Activated CD8-positive, alpha-beta T cell treated with anti-CD3 and anti-CD28 coated beads, Interleukin-2, amount 10 ng/mL, durations not matched to agents 7 days and 5 days (primary cell): ENCODE data around the gene MAPRE2. TPM values are rescaled to one million over a fixed set of nuclear protein-coding genes. Genes with fewer than 3 reads are reported as not detected.
"Not testable (repeated sequence)": the region's sequence is repeated elsewhere in the genome, so short reads cannot be mapped to it uniquely, and the experiment has no call there.

Experiments
- ATAC-seq: fragments of 150-1000 bp; cut with Tn5 transposase; one replicate; pipeline ENCODE4 v1.10.0; 2021; ENCODE audit warnings: moderate library complexity
- CTCF ChIA-PET: fragments of 350-600 bp; sonication (Branson Sonifier 250); formaldehyde crosslinking; loops from one replicate; lab custom pipeline; 2021; ENCODE audit warnings: antibody characterized with exemption; lab: Charles Lee
- POLR2A ChIA-PET: fragments of 350-600 bp; sonication (Branson Sonifier 250); formaldehyde crosslinking; loops from one replicate; lab custom pipeline; 2021; ENCODE audit warnings: antibody characterized with exemption; lab: Charles Lee
- DNase-seq: peaks from one replicate; pipeline ENCODE4 v3.0.0-alpha.2; 2020
- H3K27ac Mint-ChIP-seq: one replicate; pipeline ENCODE4 v1.8.0; 2021; ENCODE audit warnings: mild to moderate bottlenecking, mixed read lengths
- H3K27me3 Mint-ChIP-seq: one replicate; pipeline ENCODE4 v1.8.0; 2021; ENCODE audit warnings: low read depth, mixed read lengths
- H3K36me3 Mint-ChIP-seq: one replicate; pipeline ENCODE4 v1.8.0; 2021; ENCODE audit warnings: low read depth, mixed read lengths
- H3K4me1 Mint-ChIP-seq: one replicate; pipeline ENCODE4 v1.8.0; 2021; ENCODE audit warnings: low read depth, mixed read lengths
- H3K4me3 Mint-ChIP-seq: one replicate; pipeline ENCODE4 v1.8.0; 2021; ENCODE audit warnings: mild to moderate bottlenecking, mixed read lengths
- H3K9me3 Mint-ChIP-seq: one replicate; pipeline ENCODE4 v1.8.0; 2022; ENCODE audit warnings: mixed read lengths; ENCODE audit not compliant: insufficient read depth
- total RNA-seq, 2 experiments: library from RNA; stranded (reverse); gene quantifications; one replicate each; pipeline ENCODE4 v1.2.3, GENCODE V29; 2021

Gene MAPRE2
- total RNA-seq, 2 experiments from 2014 or later, result 49.0 to 53.6 TPM

GRCh38 chr18:35158728-35159450 is 117.7 kb downstream of the MAPRE2 start:
- DNase-seq (peak; percentile 50), ATAC-seq (peak; percentile 91)
- ChIA-PET POLR2A (no interaction called here), CTCF (interaction anchor here (0.9 to 1.4 kb wide), 4 partner anchors 13 to 132 kb away, joined by 3 to 5 read pairs (median 4); no protein-coding TSS in a partner anchor)
- Mint-ChIP-seq H3K4me3 (no peak overlapping the region), H3K27me3 (no peaks in the 10 kb centered on the region), H3K4me1 (peaks cover 29% of the 10 kb centered on the region), H3K27ac (peak overlapping the region; percentile 90), H3K9me3 (no peaks in the 10 kb centered on the region), H3K36me3 (no peaks in the 10 kb centered on the region)

- Mint-ChIP-seq H3K27ac (peak overlapping the region; percentile 73), H3K36me3 (no peaks in the 10 kb centered on the region), H3K4me3 (no peak overlapping the region), H3K27me3 (no peaks in the 10 kb centered on the region), H3K9me3 (no peaks in the 10 kb centered on the region), H3K4me1 (peaks cover 20% of the 10 kb centered on the region)
- POLR2A ChIA-PET, result interaction anchor here (0.6 kb wide), 1 partner anchor 184 kb away, joined by 3 read pairs; the partner anchor contains the start of gene ZNF24
- CTCF ChIA-PET, result interaction anchor here (1.0 kb wide), 1 partner anchor 133 kb away, joined by 3 read pairs; no protein-coding TSS in a partner anchor
- no peak for ATAC-seq
- no peak for DNase-seq
Measured at GRCh38 chr18:35159782-35160181, 118.6 kb downstream of the MAPRE2 start.

GRCh38 chr18:35161485-35161884 is 120.3 kb downstream of the MAPRE2 start:
- Mint-ChIP-seq H3K9me3 (no peaks in the 10 kb centered on the region), H3K4me3 (no peak overlapping the region), H3K36me3 (no peaks in the 10 kb centered on the region), H3K27me3 (no peaks in the 10 kb centered on the region), H3K4me1 (peaks cover 19% of the 10 kb centered on the region), H3K27ac (no peak overlapping the region)
- DNase-seq, result no peak
- ATAC-seq, result no peak
- POLR2A ChIA-PET, result no interaction called here
- CTCF ChIA-PET, result no interaction called here

GRCh38 chr18:35161934-35162333 is 120.7 kb downstream of the MAPRE2 start:
- Mint-ChIP-seq H3K9me3 (no peaks in the 10 kb centered on the region), H3K36me3 (no peaks in the 10 kb centered on the region), H3K4me3 (no peak overlapping the region), H3K4me1 (peaks cover 19% of the 10 kb centered on the region), H3K27me3 (no peaks in the 10 kb centered on the region), H3K27ac (no peak overlapping the region)
- no peak for ATAC-seq
- ChIA-PET POLR2A (interaction anchor here (1.0 kb wide), 1 partner anchor 10 kb away, joined by 3 read pairs; no protein-coding TSS in a partner anchor), CTCF (no interaction called here)
- DNase-seq, result no peak

- ATAC-seq (no peak), DNase-seq (no peak)
- H3K27me3 Mint-ChIP-seq, result no peaks in the 10 kb centered on the region
- CTCF ChIA-PET, result no interaction called here
- peaks cover 17% of the 10 kb centered on the region for H3K4me1 Mint-ChIP-seq
- H3K4me3 Mint-ChIP-seq, result no peak overlapping the region
- H3K27ac Mint-ChIP-seq, result no peak overlapping the region
- POLR2A ChIA-PET, result interaction anchor here (1.0 kb wide), 1 partner anchor 9 kb away, joined by 3 read pairs; no protein-coding TSS in a partner anchor
- no peaks in the 10 kb centered on the region for H3K9me3 Mint-ChIP-seq
- no peaks in the 10 kb centered on the region for H3K36me3 Mint-ChIP-seq
Measured at GRCh38 chr18:35163014-35163539, 121.9 kb downstream of the MAPRE2 start.

- CTCF ChIA-PET, result no interaction called here
- POLR2A ChIA-PET, result no interaction called here
Measured at GRCh38 chr18:35163721-35164120, 122.5 kb downstream of the MAPRE2 start.

GRCh38 chr18:35164133-35164532 is 122.9 kb downstream of the MAPRE2 start:
- CTCF ChIA-PET, result interaction anchor here (1.3 kb wide), 1 partner anchor 22 kb away, joined by 5 read pairs; no protein-coding TSS in a partner anchor
- Mint-ChIP-seq H3K4me3 (no peak overlapping the region), H3K27me3 (no peaks in the 10 kb centered on the region), H3K4me1 (peaks cover 7% of the 10 kb centered on the region), H3K9me3 (no peaks in the 10 kb centered on the region), H3K27ac (no peak overlapping the region), H3K36me3 (no peaks in the 10 kb centered on the region)
- DNase-seq (no peak), ATAC-seq (no peak)
- POLR2A ChIA-PET, result no interaction called here

More at GRCh38 chr18:35163721-35164120, 122.5 kb downstream of the MAPRE2 start:
- Mint-ChIP-seq H3K27me3 (no peaks in the 10 kb centered on the region), H3K4me3 (no peak overlapping the region), H3K9me3 (no peaks in the 10 kb centered on the region), H3K36me3 (no peaks in the 10 kb centered on the region), H3K4me1 (peaks cover 11% of the 10 kb centered on the region), H3K27ac (no peak overlapping the region)
- ATAC-seq (no peak), DNase-seq (no peak)

GRCh38 chr18:35167332-35167731 is 126.1 kb downstream of the MAPRE2 start:
- Mint-ChIP-seq H3K27ac (no peak overlapping the region), H3K4me1 (no peaks in the 10 kb centered on the region), H3K4me3 (no peak overlapping the region), H3K27me3 (no peaks in the 10 kb centered on the region), H3K9me3 (no peaks in the 10 kb centered on the region), H3K36me3 (no peaks in the 10 kb centered on the region)
- no peak for DNase-seq
- no peak for ATAC-seq
- ChIA-PET POLR2A (no interaction called here), CTCF (interaction anchor here (1.4 kb wide), 1 partner anchor 24 kb away, joined by 4 read pairs; no protein-coding TSS in a partner anchor)

GRCh38 chr18:35167857-35168256 is 126.6 kb downstream of the MAPRE2 start:
- POLR2A ChIA-PET, result no interaction called here
- Mint-ChIP-seq H3K4me1 (no peaks in the 10 kb centered on the region), H3K36me3 (no peaks in the 10 kb centered on the region), H3K27ac (no peak overlapping the region), H3K4me3 (no peak overlapping the region), H3K27me3 (no peaks in the 10 kb centered on the region), H3K9me3 (no peaks in the 10 kb centered on the region)
- CTCF ChIA-PET, result interaction anchor here (1.4 kb wide), 1 partner anchor 24 kb away, joined by 4 read pairs; no protein-coding TSS in a partner anchor
- no peak for DNase-seq
- ATAC-seq, result no peak

GRCh38 chr18:35170323-35170722 is 129.1 kb downstream of the MAPRE2 start:
- H3K4me1 Mint-ChIP-seq, H3K36me3 Mint-ChIP-seq, H3K4me3 Mint-ChIP-seq, DNase-seq, POLR2A ChIA-PET, H3K27me3 Mint-ChIP-seq, H3K27ac Mint-ChIP-seq, H3K9me3 Mint-ChIP-seq, ATAC-seq: not testable (repeated sequence)
- CTCF ChIA-PET, result interaction anchor here (1.2 kb wide), 1 partner anchor 17 kb away, joined by 3 read pairs; no protein-coding TSS in a partner anchor

- H3K36me3 Mint-ChIP-seq, result no peaks in the 10 kb centered on the region
- H3K4me1 Mint-ChIP-seq, result peaks cover 5% of the 10 kb centered on the region
- H3K27ac Mint-ChIP-seq, result no peak overlapping the region
- POLR2A ChIA-PET, result interaction anchor here (1.0 kb wide), 1 partner anchor 9 kb away, joined by 3 read pairs; no protein-coding TSS in a partner anchor
- CTCF ChIA-PET, result interaction anchor here (0.8 to 1.7 kb wide), 4 partner anchors 13 to 165 kb away, joined by 3 to 4 read pairs (median 3); no protein-coding TSS in a partner anchor
- no peak for ATAC-seq
- DNase-seq, result no peak
- H3K4me3 Mint-ChIP-seq, result no peak overlapping the region
- peaks cover 6% of the 10 kb centered on the region for H3K9me3 Mint-ChIP-seq
- H3K27me3 Mint-ChIP-seq, result no peaks in the 10 kb centered on the region
Measured at GRCh38 chr18:35171315-35171987, 130.2 kb downstream of the MAPRE2 start.
